Stimulated activated CD4-positive, alpha-beta T cell treated with anti-CD3 and anti-CD28 coated beads, Interleukin-1b, Interleukin-23, amount 100 ng/mL, for 1 hour (primary cell): ENCODE data around the gene TNFAIP2.

Source experiments
- DNase-seq, 2 donors: peaks; one replicate each; pipeline ENCODE4 v3.0.0-alpha.2; 2020; ENCODE audit warnings: low read depth in 2 of 2

The TNFAIP2 gene

DNA sequence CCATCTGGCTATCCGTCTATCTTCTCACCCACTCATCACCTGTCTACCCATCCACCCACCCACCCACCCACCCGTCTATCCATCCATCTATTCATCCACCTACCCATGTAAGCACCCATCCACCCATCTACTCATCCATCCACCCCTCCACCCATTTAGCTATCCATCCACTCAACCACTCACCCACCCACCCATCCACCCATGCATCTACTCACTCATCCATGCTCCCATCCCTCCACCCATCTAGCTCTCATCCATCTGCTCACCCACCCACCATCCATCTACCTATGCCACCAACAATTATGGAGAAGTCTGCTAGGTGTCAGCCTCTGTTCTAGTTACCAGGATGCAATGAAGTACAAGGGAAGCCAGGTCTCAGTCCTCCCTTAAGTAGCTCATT lies 11.1 kb downstream of the TNFAIP2 start:
- DNase-seq: no peak

- no peak for DNase-seq
These were observed 11.7 kb downstream of the TNFAIP2 start for GRCh38 chr14:103134919-103135318.

DNA sequence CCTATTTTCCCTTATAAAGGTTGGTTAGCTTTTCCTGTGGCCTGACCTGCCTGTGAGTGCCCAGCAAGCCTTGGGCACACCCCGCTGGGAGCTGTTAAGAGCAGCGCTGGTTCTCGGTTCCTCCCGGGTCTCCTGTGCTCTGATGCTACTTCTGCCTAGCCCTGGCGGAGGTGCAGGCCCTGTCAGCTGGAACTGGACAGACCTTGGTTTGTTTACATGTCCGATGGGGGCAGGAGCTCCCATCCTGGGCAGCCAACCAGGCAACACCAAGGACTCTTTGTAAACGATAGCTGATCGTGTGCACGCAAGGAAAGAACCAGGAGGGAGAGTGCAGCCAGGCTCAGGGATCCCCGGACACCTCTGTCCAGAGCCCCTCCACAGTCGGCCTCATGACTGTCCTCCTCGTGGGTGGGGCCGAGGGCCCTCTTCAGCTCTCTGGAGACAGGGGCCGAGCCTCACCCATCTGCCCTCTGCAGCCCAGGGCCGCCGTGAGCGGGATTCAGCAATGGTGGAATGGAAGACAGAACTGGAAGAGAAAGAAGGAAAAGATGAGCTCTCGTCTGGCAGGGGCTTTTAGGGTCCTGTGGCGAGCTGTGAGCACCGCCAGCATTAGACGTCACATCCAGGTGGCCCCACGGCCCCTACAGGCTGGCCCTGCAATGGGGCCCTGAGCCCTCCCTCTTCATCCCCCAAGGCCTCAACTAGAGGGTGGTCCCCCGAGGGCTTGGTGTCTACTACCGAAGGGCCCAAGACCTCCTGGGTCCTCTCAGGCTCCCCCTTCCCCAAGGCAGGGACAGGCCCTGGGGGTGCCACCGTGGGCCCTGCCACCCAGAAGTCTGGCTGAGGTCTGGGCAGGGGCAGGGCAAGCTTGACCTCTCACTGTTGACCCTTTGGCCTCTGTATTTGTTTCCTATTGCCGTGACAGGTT lies 12.3 kb downstream of the TNFAIP2 start:
- DNase-seq: no peak

- DNase-seq: no peak
These were observed 13.4 kb downstream of the TNFAIP2 start for GRCh38 chr14:103136388-103137271.

- DNase-seq: no peak
These were observed 14.5 kb downstream of the TNFAIP2 start for GRCh38 chr14:103137689-103138300.

- DNase-seq: no peak
These were observed 15.3 kb downstream of the TNFAIP2 start for GRCh38 chr14:103138301-103139131.

- DNase-seq: no peak
These were observed 16.1 kb downstream of the TNFAIP2 start for GRCh38 chr14:103139132-103140025.

DNA sequence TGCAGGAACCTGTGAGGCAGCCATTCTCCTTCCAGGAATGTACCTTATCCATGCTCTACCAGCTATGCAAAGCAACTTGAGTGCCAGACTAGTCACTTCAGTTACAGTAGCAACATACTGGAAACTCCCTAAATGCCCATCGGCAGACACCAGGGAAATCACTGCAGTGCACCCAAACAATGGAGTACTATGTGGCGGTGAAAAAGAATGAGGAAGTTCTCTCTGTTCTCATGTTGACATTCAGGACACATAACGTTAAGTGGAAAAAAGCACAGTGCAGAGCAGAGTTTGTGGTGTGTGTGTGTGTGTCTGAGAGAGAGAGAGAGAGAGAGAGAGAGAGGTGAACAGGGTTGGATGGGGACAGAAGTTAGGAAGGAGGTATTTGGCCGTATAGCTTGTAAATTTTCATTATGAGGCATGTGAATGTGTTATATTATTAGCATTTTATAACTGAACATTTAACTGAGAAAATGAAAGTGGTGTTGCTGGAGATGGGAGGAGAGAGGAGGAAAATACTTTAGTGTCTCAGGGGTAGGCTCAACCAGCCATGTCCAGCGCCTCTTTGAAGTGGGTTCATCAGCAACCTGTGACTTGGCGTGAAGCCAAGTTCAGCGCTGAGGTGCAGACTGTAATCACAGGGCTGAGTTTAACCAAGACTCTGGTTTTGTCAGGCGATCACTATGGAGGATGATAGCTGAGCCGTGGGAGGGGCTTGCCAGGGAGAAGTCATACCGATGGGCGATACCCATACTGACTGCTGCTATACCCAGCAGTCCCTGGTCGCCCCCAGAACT lies 17.3 kb downstream of the TNFAIP2 start:
- DNase-seq: no peak

DNA sequence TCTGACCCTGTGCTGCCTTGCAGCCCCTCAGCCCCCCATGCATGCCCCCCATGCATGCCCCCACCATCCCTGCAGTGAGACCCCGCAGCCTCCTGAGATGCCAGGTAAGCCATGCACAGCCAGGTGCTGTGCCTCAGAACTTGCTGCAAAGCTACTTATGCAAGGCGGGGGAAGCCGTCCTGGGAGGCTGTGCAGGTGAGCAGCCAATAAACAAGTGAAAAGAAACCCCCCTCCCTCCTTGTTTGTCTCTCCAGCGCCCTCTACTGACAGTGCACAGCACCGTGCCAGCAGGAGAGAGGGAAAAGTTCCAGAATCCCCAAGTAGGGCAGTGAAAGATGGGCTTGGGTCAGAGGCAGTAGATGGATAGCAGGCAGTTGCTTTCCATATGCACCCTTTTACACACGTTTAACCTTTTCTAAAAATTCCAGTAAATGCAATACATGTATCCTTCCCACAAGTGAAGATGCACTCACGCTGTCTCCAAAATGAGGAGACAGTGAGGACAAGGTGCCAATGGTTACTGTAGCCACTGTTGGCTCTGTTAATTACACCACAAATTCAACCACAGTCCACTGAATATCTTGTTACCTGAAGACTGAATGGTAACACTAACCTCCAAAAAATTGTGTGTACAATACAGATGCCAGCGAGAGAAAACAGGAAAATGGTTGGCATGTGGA lies 18.0 kb downstream of the TNFAIP2 start:
- DNase-seq: no peak

GRCh38 chr14:103142026-103142425 lies 18.8 kb downstream of the TNFAIP2 start:
- no peak for DNase-seq

DNA sequence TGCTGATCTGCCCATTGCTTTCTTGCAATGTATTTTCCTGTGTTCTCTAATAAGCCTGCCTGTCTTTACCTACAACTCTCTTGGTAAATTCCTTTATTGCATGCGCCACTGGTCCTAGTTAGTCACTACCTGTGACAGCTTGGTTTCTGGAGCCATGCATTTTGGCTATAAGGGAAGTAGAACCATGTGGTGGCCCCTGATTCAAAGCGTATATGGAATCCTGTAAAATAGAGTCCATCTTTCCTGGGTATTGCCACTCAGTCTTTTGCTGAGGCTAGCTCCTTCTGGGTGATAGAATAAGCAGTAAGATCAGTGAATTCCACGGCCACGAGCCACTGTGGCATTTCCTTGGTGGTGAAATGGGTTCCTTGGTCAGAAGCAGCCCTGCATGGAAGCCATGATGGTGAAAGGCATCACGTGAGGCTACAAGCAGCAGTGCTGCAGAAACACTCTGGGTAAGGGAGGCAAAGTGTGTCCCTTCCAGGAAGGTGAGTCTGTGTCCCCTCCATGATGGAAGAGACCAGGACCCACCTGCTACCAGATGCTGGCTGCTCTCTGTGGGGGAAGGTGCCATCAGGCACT lies 19.6 kb downstream of the TNFAIP2 start:
- DNase-seq: no peak

DNA sequence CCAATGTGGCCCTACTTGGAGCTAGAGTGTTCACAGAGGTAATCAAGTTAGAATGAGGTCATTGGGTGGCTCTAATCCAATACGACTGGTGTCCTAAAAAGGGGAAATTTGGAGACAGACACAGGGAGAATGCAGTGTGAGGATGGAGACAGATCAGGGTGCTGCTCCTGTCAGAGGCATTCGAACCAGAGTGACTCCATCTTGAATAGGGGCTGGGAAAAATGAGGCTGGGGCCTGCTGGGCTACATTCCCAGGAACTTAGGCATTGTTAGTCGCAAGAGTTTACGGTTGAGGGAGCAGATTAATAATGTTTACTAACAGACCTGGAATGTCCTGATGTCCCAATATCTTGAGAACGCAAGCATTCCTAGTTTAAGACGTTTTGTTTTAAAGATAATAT lies 20.2 kb downstream of the TNFAIP2 start:
- no peak for DNase-seq

- DNase-seq: no peak
These were observed 20.8 kb downstream of the TNFAIP2 start for GRCh38 chr14:103144085-103144484.

- no peak for DNase-seq
These were observed 23.0 kb downstream of the TNFAIP2 start for GRCh38 chr14:103146141-103146709.

DNA sequence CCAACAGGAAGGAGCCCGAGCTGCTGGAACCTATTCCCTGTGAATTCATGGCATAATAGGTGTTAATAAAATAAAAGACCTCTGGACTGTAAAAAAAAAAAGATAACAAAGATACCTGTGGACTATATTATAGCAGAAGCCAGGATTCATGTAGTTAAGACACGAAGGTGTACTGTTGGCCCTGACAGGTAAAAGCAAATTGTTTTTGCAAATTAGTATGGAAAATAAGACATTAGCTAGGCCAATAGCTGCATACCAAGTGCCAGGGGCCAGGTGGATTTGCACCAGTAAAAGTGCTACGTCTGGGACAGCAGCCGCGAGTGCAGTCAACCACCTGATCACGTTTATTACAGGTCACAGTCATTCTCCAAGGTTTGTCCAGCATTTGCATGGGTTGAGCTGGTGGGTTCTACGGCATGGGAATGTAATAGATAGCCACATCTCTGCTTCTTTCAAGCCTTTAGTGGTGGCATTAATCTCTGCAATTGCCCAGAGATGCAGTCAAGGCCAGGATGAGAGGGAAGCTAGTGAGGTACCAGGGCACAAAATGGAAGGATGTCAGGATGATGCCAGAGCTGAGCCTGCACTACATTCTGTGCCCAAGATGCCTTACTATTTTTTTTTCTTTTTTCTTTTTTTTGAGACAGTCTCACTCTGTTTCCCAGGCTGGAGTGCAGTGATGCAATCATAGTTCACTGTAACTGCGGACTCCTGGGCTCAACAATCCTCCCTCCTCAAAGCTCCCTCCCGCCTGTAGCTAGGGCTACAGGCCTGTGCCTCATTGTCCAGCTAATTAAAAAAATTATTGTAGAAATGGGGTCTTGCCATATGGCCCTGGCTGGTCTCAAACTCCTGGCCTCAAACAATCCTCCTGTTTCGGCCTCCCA lies 26.3 kb downstream of the TNFAIP2 start:
- no peak for DNase-seq

GRCh38 chr14:103151270-103151945 lies 28.1 kb downstream of the TNFAIP2 start:
- no peak for DNase-seq

DNA sequence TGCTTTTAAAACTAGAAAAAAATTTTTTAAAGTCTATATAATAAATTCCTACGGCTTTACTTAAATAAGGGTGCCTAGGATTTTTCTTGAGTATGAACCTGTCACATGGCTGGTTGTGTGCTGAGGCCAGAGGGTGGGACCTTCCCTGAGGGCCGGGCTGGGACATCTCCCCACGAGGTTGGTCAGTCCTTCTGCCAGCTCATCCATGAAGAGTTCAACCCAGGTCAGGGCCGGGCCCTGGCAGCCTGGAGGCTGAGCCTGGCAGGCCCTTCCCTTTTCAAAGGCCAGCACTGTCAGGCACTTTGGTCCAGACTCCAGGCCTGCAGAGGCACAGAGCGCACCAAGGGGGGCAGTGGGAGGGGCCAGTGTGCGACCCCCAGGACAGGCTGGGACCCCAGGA lies 31.7 kb downstream of the TNFAIP2 start:
- DNase-seq: no peak
